Activated CD4-positive, CD25-positive, alpha-beta regulatory T cell treated with anti-CD3 and anti-CD28 coated beads, Interleukin-2, amount 50 U/mL, for 24 hours (primary cell): ENCODE measurements around the gene CCNJL.
"Not testable (repeated sequence)": the region's sequence is repeated elsewhere in the genome, so short reads cannot be mapped to it uniquely, and the experiment has no call there.

Source experiments
- ATAC-seq, 2 donors: fragments of 150-1000 bp; cut with Tn5 transposase; one replicate each; pipeline ENCODE4 v1.10.0; 2021; ENCODE audit warnings: mild to moderate bottlenecking in 1 of 2, moderate library complexity in 1 of 2

The CCNJL gene

GRCh38 chr5:160260006-160260775 lies 52.2 kb downstream of the CCNJL start:
- ATAC-seq: no peak

GRCh38 chr5:160259341-160259740 lies 53.0 kb downstream of the CCNJL start:
- ATAC-seq: no peak

- ATAC-seq: no peak
These were observed 57.7 kb downstream of the CCNJL start for GRCh38 chr5:160254706-160255105.

- ATAC-seq: no peak
These were observed 58.9 kb downstream of the CCNJL start for GRCh38 chr5:160253441-160253840.

- no peak for ATAC-seq
These were observed 59.4 kb downstream of the CCNJL start for GRCh38 chr5:160252916-160253315.

- no peak for ATAC-seq
These were observed 60.8 kb downstream of the CCNJL start for GRCh38 chr5:160251406-160252155.

GRCh38 chr5:160250826-160251225 lies 61.5 kb downstream of the CCNJL start:
- no peak for ATAC-seq

- no peak for ATAC-seq
These were observed 62.1 kb downstream of the CCNJL start for GRCh38 chr5:160250226-160250625.

- not testable (repeated sequence) for ATAC-seq
These were observed 62.8 kb downstream of the CCNJL start for GRCh38 chr5:160249570-160249969.

- no peak for ATAC-seq
These were observed 66.8 kb downstream of the CCNJL start for GRCh38 chr5:160245506-160246086.

- no peak for ATAC-seq
These were observed 70.2 kb downstream of the CCNJL start for GRCh38 chr5:160242145-160242544.

GRCh38 chr5:160240350-160240749 lies 72.0 kb downstream of the CCNJL start:
- no peak for ATAC-seq

GRCh38 chr5:160237571-160238093 lies 74.7 kb downstream of the CCNJL start:
- ATAC-seq: no peak

GRCh38 chr5:160235731-160236130 lies 76.6 kb downstream of the CCNJL start:
- no peak for ATAC-seq

GRCh38 chr5:160233215-160233614 lies 79.1 kb downstream of the CCNJL start:
- ATAC-seq: no peak

- no peak for ATAC-seq
These were observed 80.5 kb downstream of the CCNJL start for GRCh38 chr5:160231783-160232342.

- peak; percentile 46 to 49 for ATAC-seq
These were observed 81.5 kb downstream of the CCNJL start for GRCh38 chr5:160230686-160231527.

GRCh38 chr5:160229190-160229742 lies 83.1 kb downstream of the CCNJL start, which contains the start of gene FABP6:
FABP6 (plus strand) TSS chr5:160229506; CDS start chr5:160229558, 52 bp downstream.
- ATAC-seq: no peak

- ATAC-seq: no peak
These were observed 85.4 kb downstream of the CCNJL start for GRCh38 chr5:160227012-160227411.

- peak; percentile 32 to 53 for ATAC-seq
These were observed 91.3 kb downstream of the CCNJL start for GRCh38 chr5:160221082-160221481.

GRCh38 chr5:160219356-160219755 lies 93.0 kb downstream of the CCNJL start:
- ATAC-seq: no peak

- no peak for ATAC-seq
These were observed 98.8 kb downstream of the CCNJL start for GRCh38 chr5:160213537-160213936.
